ENCODE results near the gene WDR7.

WDR7 gene

GRCh38 chr18:56660655-56661054 lies 9.5 kb downstream of the WDR7 start:
- Histone ChIP-seq H3K79me2 (ENCODE audit: low read length) (peaks cover 82% of the 10 kb centered on the region), H2AFZ (ENCODE audit: low read length) (no peak overlapping the region), H3K36me3 (replicated peaks; ENCODE audit: insufficient read depth, low read length) (no peaks in the 10 kb centered on the region), H3K27ac (ENCODE audit: low read length) (no peak overlapping the region), H3K27me3 (replicated peaks; ENCODE audit: insufficient read depth, low read length) (no peaks in the 10 kb centered on the region), H3K4me2 (ENCODE audit: low read depth, low read length) (no peak overlapping the region), H3K9me2 (replicated peaks; ENCODE audit: insufficient read depth, low read length) (no peaks in the 10 kb centered on the region), H3K4me3 (ENCODE audit: low read length) (no peak overlapping the region), H4K20me1 (ENCODE audit: insufficient read depth, low read length) (no peaks in the 10 kb centered on the region), H3K4me1 (ENCODE audit: low read length) (no peaks in the 10 kb centered on the region), H3K9me3 (replicated peaks; ENCODE audit: insufficient read depth, low read length) (no peaks in the 10 kb centered on the region), H3K9ac (ENCODE audit: low read length) (no peak overlapping the region), H3F3A (ENCODE audit: insufficient read depth, low read length) (no peaks in the 10 kb centered on the region)
- DNase-seq: no peak
- no peak for TF ChIP-seq CTCF (IDR thresholded peaks at IDR 0.05; ENCODE audit: low read length)
- no peak for TF ChIP-seq EZH2 (optimal IDR thresholded peaks at IDR 0.05; ENCODE audit: low read depth, low read length)
- no peak for TF ChIP-seq EZH2phosphoT487 (IDR thresholded peaks at IDR 0.05; ENCODE audit: low read length)

GRCh38 chr18:56661360-56662062 lies 10.4 kb downstream of the WDR7 start:
- H3K4me3 ChIP-seq (ENCODE audit: low read length): no peak overlapping the region
- TF ChIP-seq EZH2phosphoT487 (IDR thresholded peaks at IDR 0.05; ENCODE audit: low read length) (no peak), CTCF (IDR thresholded peaks at IDR 0.05; ENCODE audit: low read length) (no peak), EZH2 (optimal IDR thresholded peaks at IDR 0.05; ENCODE audit: low read depth, low read length) (no peak)
- no peak overlapping the region for H3K27ac ChIP-seq (ENCODE audit: low read length)
- H3K36me3 ChIP-seq (replicated peaks; ENCODE audit: insufficient read depth, low read length): no peaks in the 10 kb centered on the region
- no peak overlapping the region for H2AFZ ChIP-seq (ENCODE audit: low read length)
- no peak overlapping the region for H3K4me2 ChIP-seq (ENCODE audit: low read depth, low read length)
- H3K79me2 ChIP-seq (ENCODE audit: low read length): peaks cover 77% of the 10 kb centered on the region
- no peaks in the 10 kb centered on the region for H3K4me1 ChIP-seq (ENCODE audit: low read length)
- no peak for DNase-seq
- H3K9me2 ChIP-seq (replicated peaks; ENCODE audit: insufficient read depth, low read length): no peaks in the 10 kb centered on the region
- H3K9ac ChIP-seq (ENCODE audit: low read length): no peak overlapping the region
- no peaks in the 10 kb centered on the region for H3K27me3 ChIP-seq (replicated peaks; ENCODE audit: insufficient read depth, low read length)
- no peaks in the 10 kb centered on the region for H3F3A ChIP-seq (ENCODE audit: insufficient read depth, low read length)
- no peaks in the 10 kb centered on the region for H4K20me1 ChIP-seq (ENCODE audit: insufficient read depth, low read length)
- H3K9me3 ChIP-seq (replicated peaks; ENCODE audit: insufficient read depth, low read length): no peaks in the 10 kb centered on the region

- DNase-seq: no peak
- Histone ChIP-seq H3K36me3 (replicated peaks; ENCODE audit: insufficient read depth, low read length) (no peaks in the 10 kb centered on the region), H3K9me3 (replicated peaks; ENCODE audit: insufficient read depth, low read length) (no peaks in the 10 kb centered on the region), H3K9ac (ENCODE audit: low read length) (no peak overlapping the region), H3K27ac (ENCODE audit: low read length) (no peak overlapping the region), H3K4me3 (ENCODE audit: low read length) (no peak overlapping the region), H3K27me3 (replicated peaks; ENCODE audit: insufficient read depth, low read length) (no peaks in the 10 kb centered on the region), H3F3A (ENCODE audit: insufficient read depth, low read length) (no peaks in the 10 kb centered on the region), H3K79me2 (ENCODE audit: low read length) (peaks cover 73% of the 10 kb centered on the region), H3K4me1 (ENCODE audit: low read length) (no peaks in the 10 kb centered on the region), H3K9me2 (replicated peaks; ENCODE audit: insufficient read depth, low read length) (no peaks in the 10 kb centered on the region), H3K4me2 (ENCODE audit: low read depth, low read length) (no peak overlapping the region), H2AFZ (ENCODE audit: low read length) (no peak overlapping the region), H4K20me1 (ENCODE audit: insufficient read depth, low read length) (no peaks in the 10 kb centered on the region)
- TF ChIP-seq EZH2 (optimal IDR thresholded peaks at IDR 0.05; ENCODE audit: low read depth, low read length) (no peak), CTCF (IDR thresholded peaks at IDR 0.05; ENCODE audit: low read length) (no peak), EZH2phosphoT487 (IDR thresholded peaks at IDR 0.05; ENCODE audit: low read length) (no peak)
Measured at GRCh38 chr18:56662063-56662408, 10.9 kb downstream of the WDR7 start.
